D721Med (cell line): Measurements from ENCODE around the gene POLR2A.

Experiments
- DNase-seq: peaks from one replicate; pipeline ENCODE4 v3.0.0; 2011; ENCODE audit warnings: low spot score; ENCODE audit not compliant: insufficient read length
- FAIRE-seq: peaks from 2 replicates; lab custom pipeline; 2011; peaks lifted over from hg19 to GRCh38; lab: Jason Lieb, UNC
- CTCF ChIP-seq: IDR thresholded peaks from 2 replicates; pipeline ENCODE4 v1.5.1; 2012; ENCODE audit warnings: mild to moderate bottlenecking, control low read depth; ENCODE audit not compliant: insufficient read depth; ENCODE audit errors: missing control alignments

Gene POLR2A

GRCh38 chr17:7503521-7503920 is 19.4 kb downstream of the POLR2A start:
- no peak for FAIRE-seq

DNA sequence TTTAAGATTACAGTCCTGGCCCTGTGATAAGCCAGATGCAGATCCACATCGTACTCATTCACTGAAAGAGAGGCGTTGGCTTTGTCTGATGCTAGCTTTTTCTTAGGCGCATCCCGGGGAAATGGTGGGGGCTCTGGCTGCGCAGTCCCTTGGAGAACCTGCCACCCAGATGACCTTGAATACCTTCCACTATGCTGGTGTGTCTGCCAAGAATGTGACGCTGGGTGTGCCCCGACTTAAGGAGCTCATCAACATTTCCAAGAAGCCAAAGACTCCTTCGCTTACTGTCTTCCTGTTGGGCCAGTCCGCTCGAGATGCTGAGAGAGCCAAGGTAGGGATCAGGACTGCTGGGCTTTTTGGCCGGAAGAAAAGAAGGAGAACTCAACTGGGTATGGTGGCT is 24.0 kb downstream of the POLR2A start:
- FAIRE-seq (no peak), DNase-seq (no peak)
- no peak for TF ChIP-seq CTCF

More at GRCh38 chr17:7503521-7503920, 19.4 kb downstream of the POLR2A start:
- no peak for DNase-seq
- no peak for TF ChIP-seq CTCF

DNA sequence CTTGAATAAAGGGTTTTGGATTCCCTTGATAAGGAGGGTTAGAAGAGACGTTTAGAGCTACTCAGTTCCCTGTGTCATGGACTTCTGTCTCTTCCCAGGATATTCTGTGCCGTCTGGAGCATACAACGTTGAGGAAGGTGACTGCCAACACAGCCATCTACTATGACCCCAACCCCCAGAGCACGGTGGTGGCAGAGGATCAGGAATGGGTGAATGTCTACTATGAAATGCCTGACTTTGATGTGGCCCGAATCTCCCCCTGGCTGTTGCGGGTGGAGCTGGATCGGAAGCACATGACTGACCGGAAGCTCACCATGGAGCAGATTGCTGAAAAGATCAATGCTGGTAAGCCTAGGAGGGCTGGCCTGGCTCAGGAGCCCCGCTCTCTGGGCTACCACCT is 24.7 kb downstream of the POLR2A start:
- TF ChIP-seq CTCF = no peak
- DNase-seq (no peak), FAIRE-seq (no peak)

DNA sequence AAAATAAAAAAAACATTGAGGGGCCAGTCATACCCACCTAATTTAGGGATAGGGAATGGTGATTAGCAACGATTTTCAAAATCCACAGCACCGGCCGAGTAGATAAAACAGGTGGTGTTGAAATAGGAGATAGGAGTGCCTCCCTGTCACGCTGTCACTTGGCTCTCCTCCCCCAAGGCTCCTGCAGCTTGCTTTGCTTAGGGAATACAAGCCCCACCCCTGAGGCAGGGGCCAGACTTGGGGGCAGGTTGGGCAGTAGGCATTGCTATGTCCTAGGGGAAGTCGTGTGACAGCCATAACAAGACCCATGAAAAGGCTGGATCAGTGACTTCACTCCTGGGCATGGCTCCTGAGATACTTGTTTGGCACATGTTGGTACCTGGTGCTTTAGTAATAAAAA is 25.8 kb downstream of the POLR2A start:
- FAIRE-seq (no peak), DNase-seq (no peak)
- TF ChIP-seq CTCF = no peak

GRCh38 chr17:7511108-7511507 is 26.9 kb downstream of the POLR2A start:
- FAIRE-seq (no peak), DNase-seq (no peak)
- TF ChIP-seq CTCF = no peak

DNA sequence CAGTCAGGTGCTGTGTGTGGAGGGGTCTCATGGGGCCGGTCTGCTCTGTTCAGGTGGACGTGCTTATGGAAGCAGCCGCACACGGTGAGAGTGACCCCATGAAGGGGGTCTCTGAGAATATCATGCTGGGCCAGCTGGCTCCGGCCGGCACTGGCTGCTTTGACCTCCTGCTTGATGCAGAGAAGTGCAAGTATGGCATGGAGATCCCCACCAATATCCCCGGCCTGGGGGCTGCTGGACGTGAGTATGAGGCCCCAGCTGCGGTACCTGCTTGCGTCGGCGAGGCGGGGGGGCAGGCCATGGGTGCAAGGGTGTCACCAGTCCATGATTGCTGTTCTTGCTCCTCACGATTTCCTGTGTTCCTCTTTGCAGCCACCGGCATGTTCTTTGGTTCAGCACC is 27.9 kb downstream of the POLR2A start:
- no peak for FAIRE-seq
- no peak for TF ChIP-seq CTCF
- no peak for DNase-seq

DNA sequence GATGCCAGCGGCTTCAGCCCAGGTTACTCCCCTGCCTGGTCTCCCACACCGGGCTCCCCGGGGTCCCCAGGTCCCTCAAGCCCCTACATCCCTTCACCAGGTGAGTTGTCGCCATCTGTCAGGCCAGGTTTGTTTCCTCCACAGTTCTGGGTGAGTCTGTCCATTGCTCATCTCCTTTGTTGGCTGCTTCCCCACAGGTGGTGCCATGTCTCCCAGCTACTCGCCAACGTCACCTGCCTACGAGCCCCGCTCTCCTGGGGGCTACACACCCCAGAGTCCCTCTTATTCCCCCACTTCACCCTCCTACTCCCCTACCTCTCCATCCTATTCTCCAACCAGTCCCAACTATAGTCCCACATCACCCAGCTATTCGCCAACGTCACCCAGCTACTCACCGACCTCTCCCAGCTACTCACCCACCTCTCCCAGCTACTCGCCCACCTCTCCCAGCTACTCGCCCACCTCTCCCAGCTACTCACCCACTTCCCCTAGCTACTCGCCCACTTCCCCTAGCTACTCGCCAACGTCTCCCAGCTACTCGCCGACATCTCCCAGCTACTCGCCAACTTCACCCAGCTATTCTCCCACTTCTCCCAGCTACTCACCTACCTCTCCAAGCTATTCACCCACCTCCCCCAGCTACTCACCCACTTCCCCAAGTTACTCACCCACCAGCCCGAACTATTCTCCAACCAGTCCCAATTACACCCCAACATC is 28.8 kb downstream of the POLR2A start:
- TF ChIP-seq CTCF = no peak
- FAIRE-seq (no peak), DNase-seq (no peak)
